ENCODE measurements around the gene PIP5KL1.
A peak's percentile ranks its signal among the peaks of the same experiment; 100 is the strongest.

PIP5KL1 gene

GRCh38 chr9:127958728-127959127 lies 28.2 kb upstream of the PIP5KL1 start:
- no peak overlapping the region for H3K4me3 ChIP-seq (replicated peaks; ENCODE audit: low read depth, low read length)
- no peak for DNase-seq (ENCODE audit: extremely low read depth, low read depth)
- no peak for TF ChIP-seq CTCF (IDR thresholded peaks at IDR 0.05; ENCODE audit: low read depth, low read length, missing control alignments)

GRCh38 chr9:127955294-127956015 lies 24.9 kb upstream of the PIP5KL1 start:
- DNase-seq (ENCODE audit: extremely low read depth, low read depth), result no peak
- TF ChIP-seq CTCF (IDR thresholded peaks at IDR 0.05; ENCODE audit: low read depth, low read length, missing control alignments), result peak; percentile 10
- H3K4me3 ChIP-seq (replicated peaks; ENCODE audit: low read depth, low read length), result no peak overlapping the region

- H3K4me3 ChIP-seq (replicated peaks; ENCODE audit: low read depth, low read length), result no peak overlapping the region
- DNase-seq (ENCODE audit: extremely low read depth, low read depth), result no peak
- TF ChIP-seq CTCF (IDR thresholded peaks at IDR 0.05; ENCODE audit: low read depth, low read length, missing control alignments), result no peak
Observed at GRCh38 chr9:127954831-127955293, 24.3 kb upstream of the PIP5KL1 start.

- H3K4me3 ChIP-seq (replicated peaks; ENCODE audit: low read depth, low read length), result no peak overlapping the region
- TF ChIP-seq CTCF (IDR thresholded peaks at IDR 0.05; ENCODE audit: low read depth, low read length, missing control alignments), result no peak
- DNase-seq (ENCODE audit: extremely low read depth, low read depth), result no peak
Observed at GRCh38 chr9:127953768-127954505, 23.4 kb upstream of the PIP5KL1 start.

GRCh38 chr9:127953154-127953553 lies 22.6 kb upstream of the PIP5KL1 start:
- no peak for DNase-seq (ENCODE audit: extremely low read depth, low read depth)
- TF ChIP-seq CTCF (IDR thresholded peaks at IDR 0.05; ENCODE audit: low read depth, low read length, missing control alignments), result no peak

GRCh38 chr9:127950513-127951289 lies 20.1 kb upstream of the PIP5KL1 start:
- TF ChIP-seq CTCF (IDR thresholded peaks at IDR 0.05; ENCODE audit: low read depth, low read length, missing control alignments), result no peak
- DNase-seq (ENCODE audit: extremely low read depth, low read depth), result no peak
- H3K4me3 ChIP-seq (replicated peaks; ENCODE audit: low read depth, low read length), result no peak overlapping the region

More at GRCh38 chr9:127953154-127953553, 22.6 kb upstream of the PIP5KL1 start:
- no peak overlapping the region for H3K4me3 ChIP-seq (replicated peaks; ENCODE audit: low read depth, low read length)

All from HFF-Myc (cell line).